ENCODE data around the gene SOBP.

DNA sequence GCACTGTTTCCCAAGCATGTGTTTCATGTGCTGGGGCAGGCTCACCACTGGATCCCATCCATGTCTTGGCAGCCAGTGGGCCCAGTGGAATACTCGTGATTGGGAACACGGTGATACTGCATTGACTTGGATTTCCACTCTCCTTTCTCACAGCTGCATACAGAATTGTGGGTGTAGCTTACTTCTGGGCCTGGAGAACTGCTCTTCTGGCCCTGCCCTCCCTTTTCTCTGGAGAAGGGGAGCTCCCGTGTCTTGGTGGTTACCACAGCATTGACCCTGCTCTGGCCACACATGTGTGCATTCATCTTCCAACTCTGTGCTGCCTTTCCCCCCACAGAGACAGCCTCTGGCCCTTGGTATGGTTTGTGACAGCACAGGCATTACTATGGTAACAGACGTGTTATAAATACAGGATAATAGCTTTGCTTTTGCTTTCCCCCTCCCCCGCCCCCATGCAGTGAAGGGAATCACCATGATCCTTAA lies 21.6 kb downstream of the SOBP start:
- TF ChIP-seq ZBTB21 (CRISPR knock-in tag; IDR thresholded peaks at IDR 0.05; ENCODE audit: borderline replicate concordance): no peak
- TF ChIP-seq, protein P1, sequence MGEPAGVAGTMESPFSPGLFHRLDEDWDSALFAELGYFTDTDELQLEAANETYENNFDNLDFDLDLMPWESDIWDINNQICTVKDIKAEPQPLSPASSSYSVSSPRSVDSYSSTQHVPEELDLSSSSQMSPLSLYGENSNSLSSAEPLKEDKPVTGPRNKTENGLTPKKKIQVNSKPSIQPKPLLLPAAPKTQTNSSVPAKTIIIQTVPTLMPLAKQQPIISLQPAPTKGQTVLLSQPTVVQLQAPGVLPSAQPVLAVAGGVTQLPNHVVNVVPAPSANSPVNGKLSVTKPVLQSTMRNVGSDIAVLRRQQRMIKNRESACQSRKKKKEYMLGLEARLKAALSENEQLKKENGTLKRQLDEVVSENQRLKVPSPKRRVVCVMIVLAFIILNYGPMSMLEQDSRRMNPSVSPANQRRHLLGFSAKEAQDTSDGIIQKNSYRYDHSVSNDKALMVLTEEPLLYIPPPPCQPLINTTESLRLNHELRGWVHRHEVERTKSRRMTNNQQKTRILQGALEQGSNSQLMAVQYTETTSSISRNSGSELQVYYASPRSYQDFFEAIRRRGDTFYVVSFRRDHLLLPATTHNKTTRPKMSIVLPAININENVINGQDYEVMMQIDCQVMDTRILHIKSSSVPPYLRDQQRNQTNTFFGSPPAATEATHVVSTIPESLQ (CRISPR knock-in tag; IDR thresholded peaks at IDR 0.05): no peak
- TF ChIP-seq, protein P2, sequence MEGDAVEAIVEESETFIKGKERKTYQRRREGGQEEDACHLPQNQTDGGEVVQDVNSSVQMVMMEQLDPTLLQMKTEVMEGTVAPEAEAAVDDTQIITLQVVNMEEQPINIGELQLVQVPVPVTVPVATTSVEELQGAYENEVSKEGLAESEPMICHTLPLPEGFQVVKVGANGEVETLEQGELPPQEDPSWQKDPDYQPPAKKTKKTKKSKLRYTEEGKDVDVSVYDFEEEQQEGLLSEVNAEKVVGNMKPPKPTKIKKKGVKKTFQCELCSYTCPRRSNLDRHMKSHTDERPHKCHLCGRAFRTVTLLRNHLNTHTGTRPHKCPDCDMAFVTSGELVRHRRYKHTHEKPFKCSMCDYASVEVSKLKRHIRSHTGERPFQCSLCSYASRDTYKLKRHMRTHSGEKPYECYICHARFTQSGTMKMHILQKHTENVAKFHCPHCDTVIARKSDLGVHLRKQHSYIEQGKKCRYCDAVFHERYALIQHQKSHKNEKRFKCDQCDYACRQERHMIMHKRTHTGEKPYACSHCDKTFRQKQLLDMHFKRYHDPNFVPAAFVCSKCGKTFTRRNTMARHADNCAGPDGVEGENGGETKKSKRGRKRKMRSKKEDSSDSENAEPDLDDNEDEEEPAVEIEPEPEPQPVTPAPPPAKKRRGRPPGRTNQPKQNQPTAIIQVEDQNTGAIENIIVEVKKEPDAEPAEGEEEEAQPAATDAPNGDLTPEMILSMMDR (IDR thresholded peaks at IDR 0.05): no peak
- TF ChIP-seq ZNF138 (CRISPR knock-in tag; conservative IDR thresholded peaks at IDR 0.05): no peak
- TF ChIP-seq, protein P3, sequence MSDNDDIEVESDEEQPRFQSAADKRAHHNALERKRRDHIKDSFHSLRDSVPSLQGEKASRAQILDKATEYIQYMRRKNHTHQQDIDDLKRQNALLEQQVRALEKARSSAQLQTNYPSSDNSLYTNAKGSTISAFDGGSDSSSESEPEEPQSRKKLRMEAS (CRISPR knock-in tag; IDR thresholded peaks at IDR 0.05): no peak
- TF ChIP-seq, protein P4, sequence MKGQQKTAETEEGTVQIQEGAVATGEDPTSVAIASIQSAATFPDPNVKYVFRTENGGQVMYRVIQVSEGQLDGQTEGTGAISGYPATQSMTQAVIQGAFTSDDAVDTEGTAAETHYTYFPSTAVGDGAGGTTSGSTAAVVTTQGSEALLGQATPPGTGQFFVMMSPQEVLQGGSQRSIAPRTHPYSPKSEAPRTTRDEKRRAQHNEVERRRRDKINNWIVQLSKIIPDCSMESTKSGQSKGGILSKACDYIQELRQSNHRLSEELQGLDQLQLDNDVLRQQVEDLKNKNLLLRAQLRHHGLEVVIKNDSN (CRISPR knock-in tag; IDR thresholded peaks at IDR 0.05): no peak
- TF ChIP-seq NR3C1 (CRISPR knock-in tag; conservative IDR thresholded peaks at IDR 0.05; ENCODE audit: low read depth): no peak
- TF ChIP-seq TEAD4 (CRISPR knock-in tag; IDR thresholded peaks at IDR 0.05): no peak
- no peak for TF ChIP-seq SP1 (CRISPR knock-in tag; conservative IDR thresholded peaks at IDR 0.05)
- TF ChIP-seq, protein P5, sequence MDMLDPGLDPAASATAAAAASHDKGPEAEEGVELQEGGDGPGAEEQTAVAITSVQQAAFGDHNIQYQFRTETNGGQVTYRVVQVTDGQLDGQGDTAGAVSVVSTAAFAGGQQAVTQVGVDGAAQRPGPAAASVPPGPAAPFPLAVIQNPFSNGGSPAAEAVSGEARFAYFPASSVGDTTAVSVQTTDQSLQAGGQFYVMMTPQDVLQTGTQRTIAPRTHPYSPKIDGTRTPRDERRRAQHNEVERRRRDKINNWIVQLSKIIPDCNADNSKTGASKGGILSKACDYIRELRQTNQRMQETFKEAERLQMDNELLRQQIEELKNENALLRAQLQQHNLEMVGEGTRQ (CRISPR knock-in tag; IDR thresholded peaks at IDR 0.05): no peak

Data from WTC11 (cell line).